GM19372 (cell line): ENCODE measurements around the gene AGRN.
"Not testable (repeated sequence)": the region's sequence is repeated elsewhere in the genome, so short reads cannot be mapped to it uniquely, and the experiment has no call there.

ENCODE experiments used
- ATAC-seq: cut with Tn5 transposase; IDR thresholded peaks from one replicate; pipeline ENCODE4 v1.9.1; 2021; ENCODE audit warnings: mild to moderate bottlenecking, low read depth, moderate library complexity; ENCODE audit not compliant: unreplicated experiment

The AGRN gene

DNA sequence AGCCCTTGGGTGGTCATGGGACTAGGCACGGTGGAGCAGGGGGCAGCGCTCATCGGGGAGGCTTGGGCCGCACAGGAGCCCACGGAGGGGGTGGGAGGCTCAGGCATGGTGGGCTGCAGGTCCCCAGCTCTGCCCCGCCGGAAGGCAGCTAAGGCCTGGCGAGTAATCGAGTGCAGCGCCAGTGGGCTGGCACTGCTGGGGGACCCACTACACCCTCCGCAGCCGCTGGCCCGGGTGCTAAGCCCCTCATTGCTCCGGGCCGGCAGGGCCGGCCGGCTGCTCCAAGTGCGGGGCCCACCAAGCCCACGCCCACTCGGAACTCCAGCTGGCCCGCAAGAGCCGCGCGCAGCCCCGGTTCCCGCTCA lies 1.6 kb upstream of the AGRN start:
- ATAC-seq, result not testable (repeated sequence)

DNA sequence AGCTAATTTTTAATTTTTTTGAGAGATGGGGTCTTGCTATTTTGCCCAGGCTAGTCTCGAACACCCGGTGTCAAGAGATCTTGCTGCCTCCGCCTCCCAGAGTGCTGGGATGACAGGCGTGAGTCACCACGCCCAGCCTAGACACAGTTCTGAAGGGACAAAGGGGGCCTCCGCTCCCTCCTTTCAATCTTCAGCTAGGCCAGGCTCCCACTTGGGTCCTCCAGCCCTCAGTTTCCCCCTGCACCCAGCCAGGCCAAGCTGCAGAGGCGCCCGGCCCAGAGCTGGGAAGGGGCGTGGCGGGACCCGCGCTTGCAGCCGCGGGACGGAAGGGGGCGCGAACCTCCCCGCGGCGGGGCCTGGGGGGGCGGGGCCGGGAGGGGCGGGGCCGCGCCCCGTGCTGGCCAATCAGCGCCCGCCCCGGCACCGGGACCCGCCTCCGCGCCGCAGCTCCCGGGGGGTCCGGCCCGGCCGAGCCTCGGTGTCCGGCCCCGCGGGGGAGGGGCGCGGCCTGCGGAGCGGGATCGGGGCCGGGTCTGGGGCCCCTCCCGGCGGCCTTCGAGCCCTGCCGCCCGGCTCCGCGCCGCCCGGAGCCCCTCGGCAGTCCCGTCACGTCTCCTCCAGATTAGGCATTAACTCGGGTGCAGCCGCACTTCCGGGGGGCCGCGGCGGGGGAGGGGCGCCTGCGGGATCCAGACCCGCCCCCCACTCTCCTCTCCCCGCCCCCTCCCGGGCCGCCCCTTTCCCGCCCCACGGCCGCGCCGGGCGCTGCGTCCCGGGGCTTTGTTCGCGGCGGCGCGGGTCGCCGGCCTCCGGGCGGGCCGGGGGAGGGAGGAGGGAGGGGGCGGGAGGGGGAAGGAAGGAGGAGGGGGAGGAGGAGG lies 559 bp upstream of the AGRN start:
- peak; percentile 64 for ATAC-seq

DNA sequence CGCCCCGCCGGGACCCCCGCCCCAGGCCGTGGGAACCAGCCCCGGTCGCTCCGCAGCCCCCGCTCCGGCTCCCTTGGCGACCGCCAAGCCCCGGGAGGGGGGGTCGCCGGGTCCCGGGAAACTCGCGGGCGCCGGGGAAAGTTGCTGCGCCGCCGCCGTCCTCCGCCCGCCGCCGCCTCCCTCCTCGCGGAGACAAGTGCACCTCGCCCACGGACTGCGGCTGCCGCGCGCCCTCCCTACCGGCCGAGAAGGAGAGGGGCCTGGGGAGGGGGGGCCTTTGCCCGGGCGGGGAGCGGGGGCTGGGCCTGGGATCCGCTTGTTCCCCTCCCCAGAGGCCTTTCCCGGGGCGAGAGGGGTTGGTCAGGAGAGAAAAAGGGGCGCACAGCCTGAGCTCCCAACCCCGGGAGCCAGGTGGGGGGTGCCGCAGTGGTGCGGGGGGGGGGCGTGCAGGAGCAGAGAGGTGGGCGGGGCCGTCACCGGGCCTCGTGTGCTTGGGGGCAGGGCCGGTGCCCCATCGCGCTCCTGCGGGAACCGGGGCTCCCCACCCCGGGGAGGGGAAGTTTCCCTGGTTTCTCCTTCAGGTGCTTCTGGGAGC lies 592 bp downstream of the AGRN start:
- peak; percentile 4 for ATAC-seq

DNA sequence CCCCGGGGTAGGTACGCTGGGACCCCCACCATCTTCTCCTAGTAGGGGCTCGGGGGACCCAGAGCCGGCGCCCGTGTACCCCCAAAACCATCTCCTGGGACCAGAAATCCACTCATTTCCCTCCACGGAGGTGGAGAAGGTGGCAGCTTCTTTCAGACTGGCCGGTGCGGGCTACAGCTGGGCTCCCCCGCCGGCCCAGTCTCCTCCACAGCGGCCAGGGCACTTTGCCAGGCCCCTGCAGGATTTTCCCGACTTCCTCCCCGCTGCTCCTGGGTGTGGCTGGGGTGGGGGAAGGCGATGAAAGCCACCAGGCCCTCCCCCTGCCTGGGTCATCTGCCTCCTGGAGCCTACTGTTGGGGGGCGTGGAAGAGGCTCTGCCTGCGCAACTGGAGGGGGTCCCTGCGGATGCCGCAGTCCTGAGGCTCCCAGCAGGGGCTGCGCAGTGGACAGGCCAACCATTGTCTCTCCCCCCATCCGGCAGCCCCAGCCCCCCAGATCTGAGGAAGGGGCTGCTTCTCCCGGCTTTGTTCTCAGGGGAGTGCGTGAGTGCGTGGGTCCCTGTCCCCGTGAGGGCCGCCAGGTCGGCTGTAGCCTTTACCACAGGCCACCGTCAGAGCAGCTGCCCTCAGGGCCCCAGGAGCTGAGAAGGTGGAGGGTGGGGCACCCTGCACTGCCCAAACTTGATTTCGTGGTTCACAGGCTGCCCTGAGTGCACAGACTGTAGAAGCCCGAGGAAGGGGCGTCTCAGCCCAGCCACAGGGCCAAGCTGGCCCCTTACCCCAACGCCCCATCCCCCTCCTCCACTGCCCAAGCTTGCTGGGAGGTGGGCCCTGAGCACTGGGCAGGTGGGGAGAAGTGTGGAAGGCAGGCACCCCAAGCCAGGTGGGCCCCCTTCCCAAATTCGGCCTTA lies 1.3 kb downstream of the AGRN start:
- no peak for ATAC-seq

DNA sequence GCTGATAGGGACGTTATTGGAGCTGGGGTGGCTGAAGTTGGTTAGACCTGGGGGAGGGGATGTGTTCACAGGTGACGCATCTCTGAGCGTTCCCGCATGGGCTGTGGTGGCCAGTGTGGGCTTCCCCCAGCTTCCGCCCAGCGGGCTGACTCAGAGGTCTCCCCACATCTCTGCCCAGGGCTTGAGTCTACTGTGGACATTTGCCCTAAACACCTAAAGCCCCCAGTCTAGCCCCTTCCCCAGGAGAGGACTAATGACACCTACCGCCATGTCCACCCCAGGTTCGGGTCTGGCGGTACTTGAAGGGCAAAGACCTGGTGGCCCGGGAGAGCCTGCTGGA lies 2.0 kb downstream of the AGRN start:
- ATAC-seq, result no peak

DNA sequence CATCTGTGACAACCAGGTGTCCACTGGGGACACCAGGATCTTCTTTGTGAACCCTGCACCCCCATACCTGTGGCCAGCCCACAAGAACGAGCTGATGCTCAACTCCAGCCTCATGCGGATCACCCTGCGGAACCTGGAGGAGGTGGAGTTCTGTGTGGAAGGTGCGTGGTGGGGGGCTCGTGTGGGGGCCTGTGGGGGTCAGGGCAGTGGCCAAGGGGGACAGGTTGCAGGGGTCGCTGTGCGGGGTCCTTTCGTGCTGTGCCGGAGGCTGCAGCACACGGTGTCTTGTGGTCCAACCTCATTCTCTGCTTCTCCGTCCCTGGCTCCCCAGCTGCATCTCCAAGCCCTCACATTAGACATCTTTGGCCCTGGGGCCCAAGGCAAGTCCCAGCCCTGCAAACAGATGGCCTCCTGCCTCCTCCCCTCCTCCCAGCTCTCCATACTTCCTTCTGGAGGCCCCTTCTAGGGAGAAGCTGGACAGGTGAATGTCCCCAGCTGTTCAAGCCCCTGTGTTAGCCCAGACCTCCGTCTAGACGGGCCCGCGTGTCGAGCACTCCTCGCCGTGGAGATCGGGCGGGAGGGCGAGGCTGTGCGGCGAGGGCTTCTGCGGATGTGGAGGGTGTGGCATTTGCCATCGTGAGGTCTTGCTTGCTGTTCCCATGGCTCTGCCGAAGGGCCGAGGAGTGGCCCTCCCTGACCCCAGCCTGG lies 2.5 kb downstream of the AGRN start:
- no peak for ATAC-seq

DNA sequence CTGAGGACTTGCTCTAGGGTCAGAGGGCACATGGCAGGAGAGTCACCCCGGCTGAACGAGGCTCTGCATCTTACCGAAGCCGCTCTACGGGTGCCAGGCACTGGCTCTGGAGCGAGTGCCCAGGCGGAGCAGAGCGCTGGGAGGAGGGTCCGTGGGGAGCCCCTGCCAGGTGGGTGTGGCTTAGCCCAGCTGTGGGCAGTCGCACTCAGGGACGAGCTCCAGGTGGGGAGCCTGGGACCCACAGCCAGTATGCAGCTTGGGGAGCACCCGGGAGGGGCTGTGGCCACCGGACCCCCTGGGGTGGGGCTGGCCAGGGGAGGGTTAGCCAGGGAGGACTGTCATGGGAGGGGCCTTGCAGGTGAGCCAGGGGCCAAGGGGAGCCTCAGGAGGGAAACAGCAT lies 3.8 kb downstream of the AGRN start:
- no peak for ATAC-seq

DNA sequence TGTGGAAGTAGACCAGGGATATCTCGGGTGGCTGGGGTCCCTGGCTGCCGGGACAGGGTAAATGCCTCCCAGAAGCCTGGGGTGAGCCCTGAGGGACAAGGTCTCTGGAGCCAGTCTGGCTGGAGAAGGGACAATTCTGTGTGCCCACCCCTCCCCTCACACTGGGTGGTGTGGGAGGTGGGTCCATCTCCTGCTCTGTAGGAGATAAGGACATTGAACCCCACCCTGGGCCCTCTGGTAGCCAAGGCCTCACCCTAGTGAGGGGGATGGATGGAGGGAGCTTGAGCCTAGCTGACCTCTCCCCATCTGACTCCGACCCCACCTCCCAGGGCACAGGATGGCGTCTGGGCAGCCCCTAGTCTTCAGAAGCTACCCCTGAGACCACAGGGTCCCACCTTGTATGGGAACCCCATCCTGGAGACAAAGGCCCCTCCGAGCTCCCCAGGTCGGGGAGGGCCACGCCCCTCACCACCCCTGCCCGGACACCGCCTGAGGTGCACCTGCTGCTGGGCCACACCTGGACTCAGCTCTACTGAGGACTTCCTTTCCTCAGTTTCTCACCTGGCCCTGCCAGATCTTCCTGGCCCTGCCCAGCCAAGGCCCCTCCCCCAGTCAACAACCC lies 4.3 kb downstream of the AGRN start:
- no peak for ATAC-seq

DNA sequence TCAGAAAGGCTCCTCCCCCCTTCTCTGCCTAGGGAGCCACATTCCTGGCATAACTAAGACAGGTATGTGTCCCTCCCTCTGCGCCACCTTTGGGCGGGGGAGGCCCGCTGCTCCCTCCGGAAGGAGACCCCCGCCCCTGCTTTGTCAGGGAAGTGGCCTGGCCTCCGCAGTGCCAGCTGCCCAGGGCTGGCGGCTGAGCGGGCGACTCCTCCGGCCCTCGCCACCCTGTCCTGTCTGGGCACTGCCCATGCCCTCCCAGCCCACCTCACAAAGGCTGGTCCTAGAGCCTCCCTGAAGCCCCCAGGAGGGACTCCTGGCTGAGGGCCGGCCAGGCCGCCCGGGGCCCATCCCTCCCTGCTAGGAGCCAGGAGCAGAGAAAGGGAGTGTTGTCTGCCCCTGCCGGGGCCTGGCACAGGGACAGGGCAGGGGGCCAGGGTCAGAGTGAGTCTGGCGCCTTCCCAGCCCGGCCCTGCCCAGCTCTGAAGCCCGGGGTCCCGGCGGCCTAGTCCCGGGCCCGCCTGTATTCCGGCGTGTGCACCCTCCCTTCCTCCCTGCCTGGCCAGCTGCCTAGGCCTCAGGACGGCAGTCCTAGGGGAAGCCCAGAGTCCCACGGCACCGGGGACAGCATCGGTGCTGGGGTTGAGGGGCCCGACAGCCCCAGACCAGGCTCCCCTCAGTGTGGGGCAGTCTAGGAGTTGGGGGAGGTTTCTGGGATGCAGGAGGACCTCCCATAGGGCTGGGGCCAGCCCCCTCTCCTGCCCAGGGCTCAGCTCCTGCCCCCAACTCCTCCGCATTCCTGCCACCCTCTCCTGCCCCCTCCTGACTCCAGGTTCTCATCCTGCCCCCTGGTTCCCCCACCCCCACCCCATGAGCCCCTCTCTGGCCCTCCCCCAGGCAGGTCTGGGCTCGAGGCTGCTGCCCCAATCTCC lies 5.1 kb downstream of the AGRN start:
- no peak for ATAC-seq

DNA sequence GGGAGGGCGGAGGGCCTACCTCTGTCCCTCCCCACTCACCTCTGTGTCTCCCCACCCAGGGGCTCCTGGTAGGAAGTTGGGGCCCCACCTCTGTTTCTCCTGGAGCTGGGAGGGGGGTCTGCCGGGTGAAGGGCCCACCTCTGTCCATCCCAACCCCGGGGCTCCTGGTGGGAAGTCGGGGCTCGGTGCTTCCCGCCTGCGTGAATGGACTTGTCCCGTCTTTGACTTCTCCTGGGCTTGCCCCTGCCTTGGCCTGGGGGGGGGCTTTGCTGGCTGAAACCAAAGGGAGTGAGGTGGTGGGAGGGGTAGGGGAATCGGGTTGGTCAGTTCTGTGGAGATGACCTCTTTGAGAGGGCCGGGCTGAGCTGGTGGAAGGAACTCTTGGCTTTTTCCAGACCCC lies 5.8 kb downstream of the AGRN start:
- ATAC-seq, result no peak

DNA sequence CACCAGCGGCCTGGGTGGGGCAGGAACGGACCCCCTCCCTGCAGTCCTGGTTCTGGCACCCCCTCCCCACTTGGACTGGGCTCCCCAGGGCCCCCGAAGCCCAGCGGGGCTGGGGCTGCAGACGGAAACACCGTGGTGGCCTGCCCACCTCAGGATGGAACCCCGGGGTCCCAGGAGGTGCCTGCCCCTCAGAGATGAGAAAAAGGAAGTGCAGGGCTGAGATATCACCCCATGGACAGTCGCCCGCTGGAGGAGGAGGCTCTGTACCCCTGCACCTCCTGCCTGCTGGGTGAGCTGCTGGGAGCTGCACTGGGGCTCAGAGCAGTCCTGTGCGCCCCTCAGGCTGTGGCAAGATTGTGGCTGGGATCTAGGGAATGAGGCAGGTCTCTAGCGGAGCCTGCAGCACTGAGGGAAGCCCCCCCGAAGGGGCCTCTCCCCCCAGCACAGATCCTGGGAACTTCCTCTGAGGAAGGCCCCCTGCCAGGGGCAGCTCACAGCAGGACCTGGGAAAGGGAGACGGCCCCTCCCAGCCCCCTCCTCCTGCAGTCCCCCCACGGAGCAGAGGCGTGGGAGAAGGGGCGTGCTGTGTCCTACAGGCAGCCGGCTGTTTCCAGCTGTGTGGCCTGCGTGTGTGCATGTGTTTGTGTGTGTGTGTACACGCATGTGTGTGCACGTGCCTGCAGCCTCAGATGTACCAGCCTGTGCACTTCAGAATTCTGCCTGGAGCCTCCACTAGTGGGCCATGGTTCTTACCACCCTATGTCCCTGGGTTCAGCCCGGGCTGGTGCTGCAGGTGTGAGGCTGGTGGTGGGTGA lies 6.9 kb downstream of the AGRN start:
- no peak for ATAC-seq

DNA sequence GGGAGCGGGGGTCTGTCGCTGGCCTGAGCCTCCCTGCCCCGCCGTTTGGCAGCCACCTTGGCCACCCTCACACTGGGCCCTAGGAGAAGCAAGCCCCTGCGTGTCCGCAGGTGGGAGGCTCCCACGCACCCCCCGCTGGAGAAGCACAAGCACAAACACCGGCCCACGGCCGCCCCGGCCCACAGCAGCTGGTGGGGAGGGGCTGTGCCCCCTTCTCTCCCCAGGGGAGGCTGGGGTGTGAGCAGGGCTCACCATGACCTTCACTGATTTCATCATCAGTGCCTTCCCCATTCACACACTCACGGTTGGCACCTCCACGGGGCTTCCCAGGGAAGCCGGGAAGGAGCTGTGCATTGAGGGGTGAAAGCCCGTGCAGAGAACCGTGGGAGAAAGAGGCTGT lies 7.9 kb downstream of the AGRN start:
- ATAC-seq, result no peak

DNA sequence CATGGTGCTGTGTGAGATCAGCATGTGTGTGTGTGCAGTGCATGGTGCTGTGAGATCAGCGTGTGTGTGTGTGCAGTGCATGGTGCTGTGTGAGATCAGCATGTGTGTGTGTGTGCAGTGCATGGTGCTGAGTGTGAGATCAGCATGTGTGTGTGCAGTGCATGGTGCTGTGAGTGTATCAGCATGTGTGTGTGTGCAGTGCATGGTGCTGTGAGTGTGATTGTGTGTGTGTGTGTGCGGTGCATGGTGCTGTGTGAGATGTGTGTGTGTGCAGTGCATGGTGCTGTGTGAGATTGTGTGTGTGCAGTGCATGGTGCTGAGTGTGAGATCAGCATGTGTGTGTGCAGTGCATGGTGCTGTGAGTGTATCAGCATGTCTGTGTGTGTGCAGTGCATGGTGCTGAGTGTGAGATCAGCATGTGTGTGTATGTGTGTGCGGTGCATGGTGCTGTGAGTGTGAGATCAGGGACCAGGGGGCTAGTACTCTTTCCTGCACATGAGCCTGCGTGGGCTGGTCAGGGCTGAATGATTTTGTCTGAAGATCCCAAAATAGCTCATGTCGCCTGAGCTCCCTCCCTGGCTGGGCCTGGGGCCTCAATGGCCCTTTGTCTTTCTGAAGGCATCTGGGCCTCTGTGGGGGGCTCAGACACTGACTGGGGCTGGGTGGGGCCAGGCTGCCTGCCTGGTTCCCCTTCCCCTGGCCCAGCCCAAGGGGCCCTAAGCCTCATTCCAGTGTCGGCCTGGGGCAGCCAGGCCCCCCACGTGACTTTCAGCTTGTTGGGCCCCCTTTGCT lies 11.1 kb downstream of the AGRN start:
- not testable (repeated sequence) for ATAC-seq

DNA sequence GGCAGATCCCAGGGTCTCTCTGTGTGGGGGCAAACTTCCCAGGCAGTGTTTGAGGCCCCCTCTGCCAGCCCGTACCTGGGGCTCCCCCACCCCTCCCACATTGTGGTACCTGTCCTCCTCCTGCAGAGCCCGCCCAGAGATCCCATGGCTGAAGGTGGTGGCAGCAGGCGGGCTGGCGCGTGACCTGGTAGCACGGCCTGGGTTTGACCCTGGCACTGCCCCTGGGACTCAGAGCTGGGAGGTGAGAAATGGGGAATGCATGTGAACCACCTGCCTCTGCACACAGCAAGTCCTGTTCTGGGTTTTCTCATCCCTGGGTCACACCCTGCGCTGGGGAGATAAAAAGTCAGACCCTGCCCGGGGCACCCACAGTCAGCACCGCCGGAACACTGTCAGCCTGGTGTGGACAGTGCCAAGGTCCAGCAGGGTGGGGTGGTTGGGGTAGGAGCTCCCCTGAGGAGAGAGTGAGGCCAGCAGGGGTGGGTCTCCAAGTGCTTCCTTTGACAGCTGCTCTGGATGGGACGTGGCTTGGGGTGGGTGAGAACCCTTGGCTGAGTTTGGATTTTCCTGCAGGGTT lies 11.8 kb downstream of the AGRN start:
- ATAC-seq, result no peak

DNA sequence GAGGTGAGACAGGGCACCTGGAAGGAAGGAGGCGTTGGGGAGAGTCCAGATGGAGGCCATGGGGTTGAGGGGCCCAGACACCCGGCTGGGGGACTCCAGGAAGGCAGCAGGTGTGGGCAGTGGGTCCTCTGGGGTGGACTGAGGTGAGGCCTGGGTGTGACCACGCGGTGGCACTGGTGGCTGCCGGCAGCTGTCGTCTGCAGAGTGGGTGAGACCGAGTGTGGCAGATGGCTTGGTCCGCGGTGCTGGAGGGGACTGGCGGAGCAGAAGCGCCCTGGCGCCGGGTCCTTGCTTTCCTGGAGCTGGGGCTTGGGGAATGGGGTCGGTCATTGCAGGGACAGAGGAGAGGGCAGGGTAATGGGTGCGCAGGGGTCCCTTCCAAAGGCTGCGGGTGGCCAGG lies 12.5 kb downstream of the AGRN start:
- no peak for ATAC-seq

DNA sequence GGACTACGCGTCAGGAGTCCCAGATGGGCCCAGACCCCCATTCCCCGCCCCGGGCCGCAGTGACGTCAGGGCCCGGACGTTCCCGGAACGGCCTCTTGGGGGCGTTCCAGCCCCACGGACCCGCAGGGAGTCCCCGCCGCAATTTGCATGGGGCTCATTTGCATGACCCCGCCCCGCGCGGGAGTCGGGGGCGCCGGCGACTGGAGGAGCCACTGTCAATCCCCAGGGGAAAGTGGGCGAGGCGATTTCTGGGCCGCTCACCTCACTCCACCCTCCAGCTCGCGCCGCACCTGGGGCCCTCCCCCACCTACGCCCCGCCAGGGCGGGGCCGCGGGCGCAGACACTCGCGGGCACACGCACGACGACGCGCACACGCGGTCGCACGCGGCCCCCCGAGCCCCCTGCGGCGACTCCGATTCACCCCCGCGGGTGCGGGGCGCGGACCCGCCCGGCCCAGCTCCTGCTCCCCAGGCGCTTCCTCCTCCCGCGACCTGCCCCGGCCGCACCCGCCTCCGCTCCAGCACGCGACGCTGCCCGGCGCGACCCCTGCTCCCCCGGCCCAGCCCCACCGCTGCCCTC lies 13.2 kb downstream of the AGRN start:
- peak; percentile 85 for ATAC-seq
